ENCODE data around the gene PGRMC1. TPM values are rescaled to one million over a fixed set of nuclear protein-coding genes. Genes with fewer than 3 reads are reported as not detected.
A peak's percentile ranks its signal among the peaks of the same experiment; 100 is the strongest.

PGRMC1 gene
- total and polyA plus RNA-seq, 9 of the 15 experiments (the other 6 are each of a cell fraction or from before 2014, with no cell fraction given) = 27.4 to 115 (median 90.3) TPM

DNA sequence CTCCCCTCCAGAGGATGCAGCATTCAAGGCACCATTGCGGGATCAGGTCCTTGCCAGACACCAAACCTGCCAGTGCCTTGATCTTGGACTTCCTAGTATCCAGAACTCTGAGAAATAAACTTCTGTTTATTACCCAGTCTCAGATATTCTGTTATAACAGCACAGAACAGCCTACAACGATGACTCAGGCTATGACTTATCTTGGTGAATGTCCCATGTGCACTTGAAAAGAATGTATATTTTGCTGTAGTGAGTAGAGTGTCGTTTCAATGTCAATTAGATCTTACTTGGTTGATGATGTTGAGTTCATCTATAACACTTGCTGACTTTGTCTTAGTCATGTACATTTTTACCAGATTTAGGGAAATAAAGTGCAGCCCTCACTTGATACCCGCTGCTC is 34.5 kb upstream of the PGRMC1 start:
- FAIRE-seq (no peak), DNase-seq (ENCODE audit: extremely low read depth in 1 of 4, low spot score in 3 of 4) (no peak), ATAC-seq (no peak)
- Histone ChIP-seq H3K36me3 (ENCODE audit: control insufficient read depth, insufficient read depth, low read length) (no peaks in the 10 kb centered on the region), H3K9me3 (replicated peaks; ENCODE audit: control insufficient read depth, insufficient read depth, low read depth, low read length) (no peaks in the 10 kb centered on the region), H3K4me3 (no peak overlapping the region), H3K27me3 (ENCODE audit: control insufficient read depth in 2 of 2, insufficient read depth in 2 of 2, low read length in 2 of 2) (no peaks in the 10 kb centered on the region; a peak in 1 of 5 replicates), H3K9me1 (ENCODE audit: control insufficient read depth, insufficient read depth, low read length) (no peaks in the 10 kb centered on the region), H3K4me1 (replicated peaks in 1 of 2; ENCODE audit: control insufficient read depth in 2 of 2, insufficient read depth in 2 of 2, low read length in 2 of 2) (peaks cover 0 to 14% of the 10 kb centered on the region in 2 experiments; a peak in 3 of 5 replicates), H3K27ac (ENCODE audit: extremely low read depth, low read depth, low read length) (no peak overlapping the region), H3K79me2 (ENCODE audit: control insufficient read depth, insufficient read depth, low read length) (no peaks in the 10 kb centered on the region), H3K4me2 (ENCODE audit: insufficient read depth, low read length) (no peak overlapping the region), H2AFZ (ENCODE audit: low read depth, low read length) (no peak overlapping the region), H3K9ac (ENCODE audit: insufficient read depth in 1 of 2, low read depth in 2 of 2, low read length in 2 of 2) (no peak overlapping the region), H4K20me1 (replicated peaks; ENCODE audit: control insufficient read depth, insufficient read depth, low read length) (no peaks in the 10 kb centered on the region)
- in situ Hi-C loops (cut with MboI) (loop anchor here (25.0 kb wide), 1 partner anchor 364 kb away; no protein-coding TSS in a partner anchor), intact Hi-C loops (cut with micrococcal nuclease) (no loop called here)
- POLR2A ChIA-PET = no interaction called here
- no TSS peak for BruUV-seq (replicated peaks)
- TF ChIP-seq FOSL1 (tag; conservative IDR thresholded peaks at IDR 0.05) (peak; percentile 42; the same call in 1 of the 2 replicates), HDGF (IDR thresholded peaks at IDR 0.05) (no peak), JUND (IDR thresholded peaks at IDR 0.05; ENCODE audit: borderline replicate concordance, low read depth, low read length) (peak; percentile 14; the same call in 1 of the 2 replicates), JUND (tag; IDR thresholded peaks at IDR 0.05; ENCODE audit: borderline replicate concordance, low read depth, low read length) (no peak), MXI1 (IDR thresholded peaks at IDR 0.05; ENCODE audit: low read depth, low read length) (no peak), MAFG (tag; conservative IDR thresholded peaks at IDR 0.05) (0 out of 2 replicates have a peak, but pooled peaks have one; percentile 18), FOXP4 (CRISPR knock-in tag; IDR thresholded peaks at IDR 0.05; ENCODE audit: borderline replicate concordance) (no peak)
- TF ChIP-seq, protein P1, sequence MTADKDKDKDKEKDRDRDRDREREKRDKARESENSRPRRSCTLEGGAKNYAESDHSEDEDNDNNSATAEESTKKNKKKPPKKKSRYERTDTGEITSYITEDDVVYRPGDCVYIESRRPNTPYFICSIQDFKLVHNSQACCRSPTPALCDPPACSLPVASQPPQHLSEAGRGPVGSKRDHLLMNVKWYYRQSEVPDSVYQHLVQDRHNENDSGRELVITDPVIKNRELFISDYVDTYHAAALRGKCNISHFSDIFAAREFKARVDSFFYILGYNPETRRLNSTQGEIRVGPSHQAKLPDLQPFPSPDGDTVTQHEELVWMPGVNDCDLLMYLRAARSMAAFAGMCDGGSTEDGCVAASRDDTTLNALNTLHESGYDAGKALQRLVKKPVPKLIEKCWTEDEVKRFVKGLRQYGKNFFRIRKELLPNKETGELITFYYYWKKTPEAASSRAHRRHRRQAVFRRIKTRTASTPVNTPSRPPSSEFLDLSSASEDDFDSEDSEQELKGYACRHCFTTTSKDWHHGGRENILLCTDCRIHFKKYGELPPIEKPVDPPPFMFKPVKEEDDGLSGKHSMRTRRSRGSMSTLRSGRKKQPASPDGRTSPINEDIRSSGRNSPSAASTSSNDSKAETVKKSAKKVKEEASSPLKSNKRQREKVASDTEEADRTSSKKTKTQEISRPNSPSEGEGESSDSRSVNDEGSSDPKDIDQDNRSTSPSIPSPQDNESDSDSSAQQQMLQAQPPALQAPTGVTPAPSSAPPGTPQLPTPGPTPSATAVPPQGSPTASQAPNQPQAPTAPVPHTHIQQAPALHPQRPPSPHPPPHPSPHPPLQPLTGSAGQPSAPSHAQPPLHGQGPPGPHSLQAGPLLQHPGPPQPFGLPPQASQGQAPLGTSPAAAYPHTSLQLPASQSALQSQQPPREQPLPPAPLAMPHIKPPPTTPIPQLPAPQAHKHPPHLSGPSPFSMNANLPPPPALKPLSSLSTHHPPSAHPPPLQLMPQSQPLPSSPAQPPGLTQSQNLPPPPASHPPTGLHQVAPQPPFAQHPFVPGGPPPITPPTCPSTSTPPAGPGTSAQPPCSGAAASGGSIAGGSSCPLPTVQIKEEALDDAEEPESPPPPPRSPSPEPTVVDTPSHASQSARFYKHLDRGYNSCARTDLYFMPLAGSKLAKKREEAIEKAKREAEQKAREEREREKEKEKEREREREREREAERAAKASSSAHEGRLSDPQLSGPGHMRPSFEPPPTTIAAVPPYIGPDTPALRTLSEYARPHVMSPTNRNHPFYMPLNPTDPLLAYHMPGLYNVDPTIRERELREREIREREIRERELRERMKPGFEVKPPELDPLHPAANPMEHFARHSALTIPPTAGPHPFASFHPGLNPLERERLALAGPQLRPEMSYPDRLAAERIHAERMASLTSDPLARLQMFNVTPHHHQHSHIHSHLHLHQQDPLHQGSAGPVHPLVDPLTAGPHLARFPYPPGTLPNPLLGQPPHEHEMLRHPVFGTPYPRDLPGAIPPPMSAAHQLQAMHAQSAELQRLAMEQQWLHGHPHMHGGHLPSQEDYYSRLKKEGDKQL (CRISPR knock-in tag; IDR thresholded peaks at IDR 0.05; ENCODE audit: borderline replicate concordance) = no peak
- CTCF ChIA-PET (ENCODE audit: low intra/inter-chr PET ratio) = no interaction called here
- WGBS (ENCODE audit: insufficient coverage, low coverage, missing lambda C conversion rate) = 7% methylated on average over 4 of the region's 4 CpGs

All from K562 (cell line).